DOHH2 (cell line): Measurements from ENCODE around the gene PI4K2A.

Source experiments
- H3F3A ChIP-seq: fragments of 200-600 bp; sonication (generic), shearing (Covaris generic); 2 replicates; pipeline ENCODE4 v1.6.0; 2016; ENCODE audit warnings: antibody characterized with exemption, mild to moderate bottlenecking; ENCODE audit not compliant: control insufficient read depth, insufficient read depth
- H3K27ac ChIP-seq: fragments of 200-600 bp; sonication (generic); 2 replicates; pipeline ENCODE4 v1.5.1; 2014; ENCODE audit warnings: low read depth, mild to moderate bottlenecking, low read length, moderate library complexity
- H3K27me3 ChIP-seq: fragments of 200-600 bp; sonication (generic); 2 replicates; pipeline ENCODE4 v1.6.1; 2014; ENCODE audit warnings: mild to moderate bottlenecking, low read length, mixed read lengths; ENCODE audit not compliant: control insufficient read depth
- H3K36me3 ChIP-seq: fragments of 200-600 bp; sonication (generic); 2 replicates; pipeline ENCODE4 v1.6.1; 2014; ENCODE audit warnings: mild to moderate bottlenecking, low read length, moderate library complexity, mixed read lengths; ENCODE audit not compliant: control insufficient read depth
- H3K4me1 ChIP-seq: fragments of 200-600 bp; sonication (generic); 2 replicates; pipeline ENCODE4 v1.6.1; 2014; ENCODE audit warnings: mild to moderate bottlenecking, low read length, mixed read lengths; ENCODE audit not compliant: control insufficient read depth
- H3K4me2 ChIP-seq: fragments of 200-600 bp; sonication (generic); 2 replicates; pipeline ENCODE4 v1.6.0; 2014; ENCODE audit warnings: mild to moderate bottlenecking, low read length, moderate library complexity
- H3K4me3 ChIP-seq: fragments of 200-600 bp; sonication (generic); 2 replicates; pipeline ENCODE4 v1.5.1; 2014; ENCODE audit warnings: mild to moderate bottlenecking, low read length, mixed read lengths
- H3K79me2 ChIP-seq: fragments of 200-600 bp; sonication (generic); 2 replicates; pipeline ENCODE4 v1.6.1; 2014; ENCODE audit warnings: mild to moderate bottlenecking, low read length, mixed read lengths; ENCODE audit not compliant: control insufficient read depth
- H3K9me2 ChIP-seq: fragments of 200-600 bp; sonication (generic); replicated peaks from 2 replicates; pipeline ENCODE4 v1.6.1; 2014; ENCODE audit warnings: mild to moderate bottlenecking, low read length, mixed read lengths; ENCODE audit not compliant: control insufficient read depth
- H3K9me3 ChIP-seq: fragments of 200-600 bp; sonication (generic); 2 replicates; pipeline ENCODE4 v1.6.1; 2014; ENCODE audit warnings: antibody characterized with exemption, low read length, mixed read lengths; ENCODE audit not compliant: control insufficient read depth, insufficient read depth
- H4K20me1 ChIP-seq: fragments of 200-600 bp; sonication (generic); 2 replicates; pipeline ENCODE4 v1.6.0; 2014; ENCODE audit warnings: low read depth, mild to moderate bottlenecking, antibody characterized with exemption, low read length, moderate library complexity; ENCODE audit not compliant: control insufficient read depth, insufficient read depth
- EZH2phosphoT487 ChIP-seq: fragments of 200-600 bp; sonication (generic); IDR thresholded peaks from 2 replicates; pipeline ENCODE4 v1.6.1; 2017; ENCODE audit warnings: borderline replicate concordance, mild to moderate bottlenecking, antibody characterized with exemption, low read length, moderate library complexity, mixed read lengths
- TF ChIP-seq, protein P1 (sequence below): fragments of 200-600 bp; sonication (generic); IDR thresholded peaks from one replicate; pipeline ENCODE4 v1.5.1; 2014; ENCODE audit warnings: antibody characterized with exemption, mild to moderate bottlenecking, low read depth, low read length; ENCODE audit not compliant: poor library complexity, severe bottlenecking

The PI4K2A gene

DNA sequence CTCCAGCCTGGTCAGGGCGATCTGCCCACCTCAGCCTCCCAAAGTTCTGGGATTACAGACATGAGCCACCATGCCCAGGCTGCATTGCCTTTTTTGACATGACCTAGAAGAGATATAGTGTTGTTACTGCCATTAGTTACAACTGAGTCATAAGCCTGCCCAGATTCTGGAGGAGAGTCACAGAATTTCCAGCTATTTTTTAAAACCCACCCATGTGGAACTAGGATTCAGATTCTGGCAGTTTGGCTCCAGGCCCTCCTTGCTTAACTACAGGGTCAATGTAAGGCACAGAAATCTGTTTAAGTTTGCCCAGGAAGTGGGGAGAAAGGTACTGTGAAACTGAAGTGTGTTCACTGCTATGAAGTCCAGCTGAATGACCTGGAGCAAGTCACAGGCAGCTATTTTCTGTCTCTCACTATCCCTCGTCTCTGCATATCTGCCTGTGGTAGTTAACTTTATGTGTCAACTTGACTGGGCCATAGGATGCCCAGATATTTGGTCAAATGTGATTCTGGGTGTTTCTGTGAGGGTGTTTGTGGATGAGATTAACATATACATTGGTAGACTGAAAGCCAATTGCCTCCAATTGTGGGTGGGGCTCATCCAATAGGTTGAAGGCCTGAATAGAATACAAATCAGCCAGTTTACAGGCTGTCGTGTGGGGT is 64.7 kb downstream of the PI4K2A start:
- H3K9me2 ChIP-seq = no peaks in the 10 kb centered on the region
- H3K79me2 ChIP-seq = no peaks in the 10 kb centered on the region
- H3K4me1 ChIP-seq = no peaks in the 10 kb centered on the region
- TF ChIP-seq EZH2phosphoT487 = no peak
- TF ChIP-seq, protein P1, sequence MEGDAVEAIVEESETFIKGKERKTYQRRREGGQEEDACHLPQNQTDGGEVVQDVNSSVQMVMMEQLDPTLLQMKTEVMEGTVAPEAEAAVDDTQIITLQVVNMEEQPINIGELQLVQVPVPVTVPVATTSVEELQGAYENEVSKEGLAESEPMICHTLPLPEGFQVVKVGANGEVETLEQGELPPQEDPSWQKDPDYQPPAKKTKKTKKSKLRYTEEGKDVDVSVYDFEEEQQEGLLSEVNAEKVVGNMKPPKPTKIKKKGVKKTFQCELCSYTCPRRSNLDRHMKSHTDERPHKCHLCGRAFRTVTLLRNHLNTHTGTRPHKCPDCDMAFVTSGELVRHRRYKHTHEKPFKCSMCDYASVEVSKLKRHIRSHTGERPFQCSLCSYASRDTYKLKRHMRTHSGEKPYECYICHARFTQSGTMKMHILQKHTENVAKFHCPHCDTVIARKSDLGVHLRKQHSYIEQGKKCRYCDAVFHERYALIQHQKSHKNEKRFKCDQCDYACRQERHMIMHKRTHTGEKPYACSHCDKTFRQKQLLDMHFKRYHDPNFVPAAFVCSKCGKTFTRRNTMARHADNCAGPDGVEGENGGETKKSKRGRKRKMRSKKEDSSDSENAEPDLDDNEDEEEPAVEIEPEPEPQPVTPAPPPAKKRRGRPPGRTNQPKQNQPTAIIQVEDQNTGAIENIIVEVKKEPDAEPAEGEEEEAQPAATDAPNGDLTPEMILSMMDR = no peak
- no peaks in the 10 kb centered on the region for H3K36me3 ChIP-seq
- H3K4me2 ChIP-seq = no peak overlapping the region
- H3K27ac ChIP-seq = no peak overlapping the region
- H3K27me3 ChIP-seq = no peaks in the 10 kb centered on the region; the same call in none of the 2 replicates
- H3K9me3 ChIP-seq = no peaks in the 10 kb centered on the region
- H3K4me3 ChIP-seq = no peak overlapping the region
- H4K20me1 ChIP-seq = no peaks in the 10 kb centered on the region
- no peaks in the 10 kb centered on the region for H3F3A ChIP-seq

DNA sequence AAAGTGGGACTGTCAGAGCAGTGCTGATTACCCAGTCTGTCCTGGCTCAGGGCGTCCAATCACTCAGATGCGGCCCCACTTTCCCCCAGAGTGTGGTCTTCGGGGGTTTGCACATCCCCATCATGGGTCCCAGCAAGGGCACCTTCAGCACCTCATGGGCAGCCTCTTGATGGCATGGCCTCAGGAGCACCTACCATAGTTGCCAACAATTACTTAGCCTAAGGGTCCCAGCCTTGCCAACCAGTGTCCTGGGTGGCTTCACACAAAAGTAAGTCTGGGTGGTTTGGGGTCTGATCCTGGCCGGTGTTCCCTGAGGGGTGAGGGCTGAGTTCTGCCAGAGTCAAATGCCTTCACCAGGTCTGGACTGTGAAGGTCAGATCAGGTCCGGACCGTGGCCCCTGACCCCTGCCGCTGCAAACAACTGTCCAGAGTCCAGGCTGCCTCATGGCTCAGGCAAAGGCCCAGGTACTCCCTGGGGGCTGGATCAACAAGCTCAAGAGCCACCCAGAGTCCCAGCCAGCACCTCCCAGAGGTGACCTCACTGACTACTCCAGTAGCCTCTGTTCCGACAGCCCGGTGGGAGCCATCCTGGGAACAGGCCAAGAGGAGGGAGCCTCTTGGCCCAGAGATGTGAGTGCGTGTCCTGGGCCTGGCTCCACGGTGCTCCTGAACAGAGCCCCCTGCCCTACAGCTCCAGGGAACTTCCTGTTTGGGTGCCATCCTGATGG is 66.8 kb downstream of the PI4K2A start:
- H4K20me1 ChIP-seq = no peaks in the 10 kb centered on the region
- TF ChIP-seq, protein P1 = no peak
- TF ChIP-seq EZH2phosphoT487 = no peak
- H3K9me2 ChIP-seq = no peaks in the 10 kb centered on the region
- H3K4me3 ChIP-seq = no peak overlapping the region
- no peaks in the 10 kb centered on the region for H3F3A ChIP-seq
- H3K9me3 ChIP-seq = no peaks in the 10 kb centered on the region
- no peak overlapping the region for H3K4me2 ChIP-seq
- H3K27ac ChIP-seq = no peak overlapping the region
- no peaks in the 10 kb centered on the region for H3K79me2 ChIP-seq
- H3K4me1 ChIP-seq = no peaks in the 10 kb centered on the region
- H3K27me3 ChIP-seq = peaks cover 3% of the 10 kb centered on the region; the same call in 1 of the 2 replicates
- no peaks in the 10 kb centered on the region for H3K36me3 ChIP-seq

DNA sequence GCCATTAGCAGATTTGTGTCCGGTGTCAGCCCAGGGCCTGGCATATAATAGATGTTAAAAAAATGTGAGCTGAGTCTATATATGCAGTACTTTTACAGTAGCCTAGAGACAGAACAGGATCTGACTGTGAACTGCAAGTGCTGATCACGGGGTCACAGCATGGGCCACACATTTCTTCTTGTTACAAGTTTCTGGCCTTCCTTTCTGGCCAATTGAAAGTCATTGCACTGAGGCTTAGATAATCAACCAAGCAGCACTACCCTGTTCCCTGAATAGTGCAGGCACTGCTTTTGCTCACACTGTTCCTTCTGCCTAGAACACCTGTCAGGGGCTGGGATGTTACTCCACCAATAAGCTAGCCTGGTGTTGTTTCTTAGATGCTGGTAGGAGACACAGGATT is 67.7 kb downstream of the PI4K2A start:
- Histone ChIP-seq H3F3A (no peaks in the 10 kb centered on the region), H3K9me2 (no peaks in the 10 kb centered on the region), H4K20me1 (no peaks in the 10 kb centered on the region), H3K27me3 (peaks cover 3% of the 10 kb centered on the region; the same call in 1 of the 2 replicates), H3K9me3 (no peaks in the 10 kb centered on the region), H3K27ac (no peak overlapping the region), H3K4me3 (no peak overlapping the region), H3K4me1 (peaks cover 2% of the 10 kb centered on the region), H3K4me2 (no peak overlapping the region), H3K36me3 (no peaks in the 10 kb centered on the region), H3K79me2 (no peaks in the 10 kb centered on the region)
- no peak for TF ChIP-seq EZH2phosphoT487
- TF ChIP-seq, protein P1 = no peak
